Measurements from ENCODE around the gene HECTD1.
"Not testable (repeated sequence)": the region's sequence is repeated elsewhere in the genome, so short reads cannot be mapped to it uniquely, and the experiment has no call there.

The HECTD1 gene

DNA sequence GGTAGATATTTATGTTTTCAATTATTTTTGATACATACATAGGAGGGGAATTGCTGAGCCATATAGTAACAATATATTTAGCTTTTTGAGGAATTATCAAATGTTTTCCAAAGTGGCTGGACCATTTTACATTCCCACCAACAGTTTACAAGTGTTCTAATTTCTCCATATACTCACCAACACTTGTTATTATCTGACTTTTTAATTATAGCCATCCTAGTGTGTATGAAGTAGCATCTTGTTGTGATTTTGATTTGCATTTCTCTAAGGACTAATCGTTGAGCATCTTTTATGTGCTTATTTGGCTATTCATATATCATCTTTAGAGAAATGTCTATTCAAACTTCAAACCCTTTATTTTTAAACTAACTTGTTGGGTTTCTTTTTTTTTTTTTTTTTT, 17.2 kb upstream of the HECTD1 start:
- no peak for DNase-seq

DNA sequence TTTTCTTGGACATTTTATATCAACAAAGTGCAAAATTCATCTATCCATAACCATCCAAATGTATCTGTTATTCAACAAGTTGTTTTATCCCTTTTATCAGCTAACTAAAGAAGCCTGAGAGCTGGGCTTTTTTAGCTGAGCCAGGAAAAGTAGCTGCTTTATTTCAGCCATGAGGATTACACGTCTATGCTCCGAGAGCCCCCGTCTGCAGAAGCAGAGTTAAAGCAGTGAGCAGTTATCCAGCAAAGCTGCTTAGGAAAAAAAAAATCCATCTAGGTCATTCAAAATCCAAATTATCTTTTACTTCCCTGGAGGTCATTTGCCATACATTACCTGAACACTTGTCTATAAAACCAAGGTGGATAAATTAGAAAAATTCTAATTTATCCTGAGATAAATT, 15.7 kb upstream of the HECTD1 start:
- no peak for DNase-seq

- DNase-seq: no peak
Observed at GRCh38 chr14:31222834-31223233, 15.2 kb upstream of the HECTD1 start.

DNA sequence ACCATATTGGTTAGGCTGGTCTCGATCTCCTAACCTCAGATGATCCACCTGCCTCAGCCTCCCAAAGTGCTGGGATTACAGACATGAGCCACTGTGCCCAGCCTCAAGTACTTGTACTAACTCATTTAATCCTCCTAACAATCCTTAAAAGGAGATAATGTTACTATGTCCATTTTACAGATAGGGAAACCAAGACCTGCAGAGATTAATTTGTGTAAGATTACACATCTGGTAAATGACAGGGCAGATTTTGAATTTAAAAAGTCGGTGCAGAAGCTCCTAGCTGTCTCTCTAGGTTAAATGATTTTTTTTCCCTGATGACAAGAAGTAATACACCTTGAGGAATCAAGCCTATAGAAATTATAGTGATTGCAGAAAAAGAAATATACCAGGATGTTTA, 13.7 kb upstream of the HECTD1 start:
- no peak for DNase-seq

GRCh38 chr14:31219169-31219568, 11.6 kb upstream of the HECTD1 start:
- no peak for DNase-seq

DNA sequence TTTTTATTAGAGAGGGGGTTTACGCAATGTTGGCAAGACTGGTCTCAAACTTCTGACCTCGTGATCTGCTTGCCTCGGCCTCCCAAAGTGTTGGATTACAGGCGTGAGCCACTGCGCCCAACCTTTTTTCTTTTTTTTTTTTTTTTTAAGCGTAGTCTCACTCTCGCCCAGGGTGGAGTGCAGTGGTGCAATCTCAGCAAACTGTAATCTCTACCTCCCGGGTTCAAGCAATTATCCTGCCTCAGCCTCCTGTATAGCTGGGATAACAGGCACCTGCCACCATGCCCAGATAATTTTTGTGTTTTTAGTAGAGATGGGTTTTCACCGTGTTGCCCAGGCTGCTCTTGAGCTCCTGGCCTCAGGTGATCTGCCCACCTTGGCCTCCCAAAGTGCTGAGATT, 8.8 kb upstream of the HECTD1 start:
- DNase-seq: no peak

DNA sequence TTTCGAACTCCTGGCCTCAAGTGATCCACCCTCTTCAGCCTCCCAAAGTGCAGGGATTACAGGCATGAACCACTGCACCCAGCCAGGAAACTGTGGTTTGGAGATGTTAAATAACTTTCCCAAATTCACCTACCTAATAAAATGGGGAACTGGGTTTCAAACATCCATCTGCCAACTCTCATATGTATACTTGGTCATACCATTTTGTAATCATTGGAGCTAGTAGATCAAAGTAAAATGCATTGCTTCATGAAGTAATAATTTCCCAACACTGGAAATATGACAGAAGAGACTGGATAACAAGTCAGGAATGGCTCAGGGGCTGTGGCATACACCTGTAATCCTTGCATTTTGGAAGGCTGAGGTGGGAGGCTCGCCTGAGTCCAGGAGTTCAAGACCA, 5.3 kb upstream of the HECTD1 start:
- DNase-seq: no peak

- no peak for DNase-seq
Observed at GRCh38 chr14:31209605-31210004, 2.0 kb upstream of the HECTD1 start.

DNA sequence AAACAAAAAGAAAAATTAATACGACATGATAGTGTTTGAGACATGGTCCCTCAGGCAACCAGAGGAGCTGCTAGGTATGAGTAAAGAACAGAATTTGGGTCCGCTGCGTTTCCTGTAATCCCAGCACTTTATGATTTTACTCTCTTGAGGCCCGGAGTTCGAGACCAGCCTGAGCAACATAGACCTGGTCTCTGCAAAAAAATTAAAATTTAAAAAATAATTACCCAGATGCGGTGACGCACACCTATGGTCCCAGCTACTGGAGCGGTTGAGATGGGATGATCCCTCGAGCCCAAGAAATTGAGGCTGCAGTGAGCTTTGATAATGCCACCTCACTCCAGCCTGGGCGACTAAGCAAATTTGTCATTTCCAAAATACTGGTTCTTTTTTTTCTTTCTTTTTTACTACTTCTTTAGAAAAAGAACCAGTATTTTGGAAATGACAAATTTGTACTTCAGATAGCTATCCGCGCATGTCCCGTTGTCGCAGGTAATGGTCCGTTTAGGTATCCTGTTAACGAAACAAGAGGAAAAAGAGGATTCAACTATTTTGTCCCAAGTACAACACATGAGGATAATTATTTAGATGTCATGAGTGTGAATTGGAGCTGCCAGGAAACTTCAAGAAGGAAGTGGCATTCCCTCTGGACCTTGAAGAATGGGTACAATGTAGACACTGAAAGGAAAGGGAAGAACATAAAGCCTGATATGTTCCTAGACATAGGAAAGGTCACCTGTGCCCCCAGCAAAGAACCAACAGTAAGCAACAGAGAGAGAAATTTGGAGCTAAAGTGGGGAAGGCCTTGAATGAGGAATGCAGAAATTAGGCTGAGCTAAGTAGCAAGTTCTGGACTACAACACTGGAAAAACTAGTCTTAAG, 1.2 kb upstream of the HECTD1 start:
- DNase-seq: no peak

DNA sequence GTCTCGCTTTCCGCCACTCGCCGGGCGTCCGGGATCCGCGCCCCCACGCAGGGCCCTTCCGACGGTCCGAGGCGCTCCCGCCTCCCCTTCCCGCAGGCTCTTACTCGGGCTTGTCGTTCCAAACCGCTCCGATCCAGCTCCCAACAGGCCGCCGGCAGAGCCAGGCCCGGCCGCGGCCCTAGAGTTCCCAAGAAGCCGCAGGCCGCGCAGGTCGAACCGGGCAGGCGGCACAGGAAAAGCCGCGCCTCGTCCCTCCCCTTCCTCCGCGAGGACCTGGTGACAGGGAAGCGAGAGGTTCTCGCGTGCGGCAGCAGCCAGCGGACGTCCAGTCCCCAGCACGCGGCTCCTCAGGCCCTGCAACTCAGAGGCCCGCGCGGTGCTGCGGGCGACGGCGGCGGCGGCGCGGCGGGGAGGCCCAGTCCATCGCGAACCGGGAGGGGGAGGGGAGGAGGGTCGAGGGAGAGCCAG, 272 bp downstream of the HECTD1 start:
- DNase-seq: peak; percentile 64

DNA sequence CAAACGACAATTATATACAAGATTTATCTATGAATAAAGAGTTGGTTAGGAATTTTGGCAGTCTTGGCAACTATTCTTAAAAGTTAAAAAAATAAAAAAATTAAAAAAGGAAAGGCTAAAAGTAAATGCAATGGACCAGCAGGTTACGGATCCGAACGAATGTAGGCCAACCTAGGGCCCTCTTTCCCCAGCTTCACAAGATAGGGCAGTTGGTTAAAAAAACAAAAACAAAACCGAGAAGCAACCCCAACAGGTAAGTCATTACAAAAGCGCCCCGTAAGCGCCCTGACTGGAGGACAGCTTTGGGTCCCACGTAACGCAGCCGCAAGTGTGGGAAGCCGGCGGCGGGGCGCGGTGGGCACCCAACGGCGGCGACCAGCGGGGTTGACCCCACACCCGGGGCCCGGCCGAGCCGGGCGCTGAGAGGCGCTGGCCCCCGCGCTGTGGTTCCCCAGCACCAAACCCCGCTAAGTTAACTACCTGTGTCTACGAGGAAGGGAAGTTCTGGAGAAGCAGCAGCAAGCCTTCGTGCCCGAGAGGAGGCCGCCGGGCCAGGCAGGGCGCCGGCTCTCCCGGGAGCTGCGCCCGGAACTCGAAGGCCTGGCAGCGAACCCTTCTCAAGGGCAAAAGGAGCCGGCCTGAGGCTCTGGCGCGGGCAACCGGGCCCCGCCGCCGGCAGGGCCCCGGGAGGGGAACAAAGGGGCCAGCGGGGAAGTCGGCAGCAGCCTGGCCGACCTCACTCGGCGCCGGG, 882 bp downstream of the HECTD1 start:
- DNase-seq: no peak

DNA sequence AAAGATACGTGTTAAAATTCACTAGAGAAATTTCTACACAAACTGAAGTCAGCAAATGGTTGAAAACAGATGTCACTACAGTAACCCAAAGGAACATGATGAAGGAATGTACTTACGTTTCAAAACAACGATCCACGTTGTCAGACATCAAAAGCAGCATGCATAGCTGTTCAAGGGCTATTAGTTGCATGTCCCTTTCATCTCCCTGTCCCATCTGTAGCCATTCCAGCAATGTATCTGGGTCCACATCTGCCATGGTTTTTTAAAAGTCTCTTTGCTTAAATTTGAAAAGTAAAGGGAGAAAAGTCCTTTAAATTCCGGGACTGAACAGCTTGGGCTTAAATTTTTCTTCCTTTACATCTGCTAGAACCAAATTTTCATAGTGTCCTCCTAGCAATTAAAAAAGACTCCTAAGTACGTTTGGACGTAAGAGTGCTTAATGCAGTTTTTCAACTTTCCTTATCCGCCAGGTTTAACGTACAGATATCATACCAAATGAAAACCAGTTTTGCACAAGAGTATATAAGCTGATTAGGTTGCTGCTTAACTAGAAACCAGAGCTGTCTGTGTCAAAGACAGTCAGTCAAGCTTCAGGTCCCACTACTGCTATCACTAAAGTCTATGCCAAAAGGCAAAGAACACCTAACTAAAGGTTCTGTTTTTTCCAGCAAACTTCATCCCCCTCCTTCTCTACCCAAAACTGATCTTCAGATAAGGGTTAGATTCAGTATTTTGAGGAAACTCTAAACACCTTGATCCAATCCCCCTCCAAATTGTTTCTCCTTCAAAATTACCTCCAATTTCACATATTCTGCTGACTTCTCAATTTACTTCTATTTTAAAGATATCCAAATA, 1.7 kb downstream of the HECTD1 start:
- no peak for DNase-seq

DNA sequence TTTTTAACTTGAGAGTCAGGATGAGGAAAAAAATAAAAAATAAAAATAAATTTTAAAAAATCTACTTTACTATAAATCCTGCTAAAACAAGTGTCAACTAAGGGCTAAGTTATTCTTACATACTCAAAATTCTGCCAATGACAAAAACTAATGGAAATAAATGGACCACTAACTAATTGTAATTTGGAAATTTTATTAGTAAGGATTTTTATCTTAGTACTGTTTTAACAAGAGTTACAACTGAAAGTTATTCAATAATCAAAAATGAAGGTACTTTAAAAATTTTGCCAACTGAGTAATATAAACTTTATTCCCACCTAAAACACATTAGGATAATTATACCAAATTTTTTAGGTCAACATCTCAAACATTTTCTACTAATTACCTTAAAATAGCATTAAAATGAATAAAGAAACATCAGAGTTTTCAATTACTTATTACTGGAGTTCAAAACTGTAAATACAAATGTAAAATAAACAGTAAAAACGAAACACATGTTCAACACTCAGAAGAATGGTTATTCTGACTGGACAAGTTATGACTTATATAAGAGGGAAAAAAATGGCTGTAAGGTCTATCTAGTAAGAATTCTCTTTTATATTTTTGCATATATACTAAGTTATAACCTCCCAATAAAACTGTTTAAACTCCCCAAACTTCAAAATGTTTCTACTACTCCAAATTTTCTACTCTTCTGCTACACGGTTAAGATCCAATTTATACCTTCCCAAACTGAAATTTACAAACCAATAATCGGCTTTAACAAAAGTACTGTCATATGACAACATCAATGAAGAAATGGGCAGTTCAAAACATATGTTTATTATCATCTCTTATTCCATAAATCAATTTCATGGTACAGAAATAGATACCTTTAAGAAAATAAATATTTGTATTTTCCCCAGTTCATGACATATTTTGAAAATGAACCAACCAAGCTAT, 2.7 kb downstream of the HECTD1 start:
- DNase-seq: no peak

GRCh38 chr14:31203899-31204592, 3.5 kb downstream of the HECTD1 start:
- not testable (repeated sequence) for DNase-seq

DNA sequence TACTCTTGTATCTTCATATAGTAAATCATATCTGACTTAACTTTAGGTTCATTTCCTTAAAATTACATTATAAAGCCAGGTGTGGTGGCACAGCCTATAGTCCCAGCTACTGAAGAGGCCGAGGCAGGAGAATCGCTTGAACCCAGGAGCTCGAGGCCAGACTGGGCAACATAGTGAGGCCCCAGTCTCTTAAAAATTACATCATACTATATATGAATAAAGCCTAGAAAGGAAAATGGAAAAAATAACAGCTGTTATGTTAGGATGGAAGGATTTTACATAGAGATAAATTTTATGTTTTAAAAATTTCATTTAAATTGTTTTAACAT, 4.2 kb downstream of the HECTD1 start:
- no peak for DNase-seq

GRCh38 chr14:31201111-31201510, 6.5 kb downstream of the HECTD1 start:
- no peak for DNase-seq

DNA sequence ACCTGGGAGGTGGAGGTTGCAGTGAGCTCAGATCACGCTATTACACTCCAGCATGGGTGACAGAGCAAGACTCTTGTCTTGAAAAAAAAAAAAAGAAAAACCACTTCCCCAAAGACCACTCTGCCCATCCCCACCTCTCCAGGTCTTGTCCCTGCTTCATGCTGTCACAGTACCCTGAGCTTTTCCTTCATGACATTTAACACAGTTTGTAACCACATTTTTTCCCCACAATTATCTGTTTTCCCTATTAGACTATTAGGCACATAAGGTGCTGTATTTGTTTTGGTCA, 6.9 kb downstream of the HECTD1 start:
- no peak for DNase-seq

DNA sequence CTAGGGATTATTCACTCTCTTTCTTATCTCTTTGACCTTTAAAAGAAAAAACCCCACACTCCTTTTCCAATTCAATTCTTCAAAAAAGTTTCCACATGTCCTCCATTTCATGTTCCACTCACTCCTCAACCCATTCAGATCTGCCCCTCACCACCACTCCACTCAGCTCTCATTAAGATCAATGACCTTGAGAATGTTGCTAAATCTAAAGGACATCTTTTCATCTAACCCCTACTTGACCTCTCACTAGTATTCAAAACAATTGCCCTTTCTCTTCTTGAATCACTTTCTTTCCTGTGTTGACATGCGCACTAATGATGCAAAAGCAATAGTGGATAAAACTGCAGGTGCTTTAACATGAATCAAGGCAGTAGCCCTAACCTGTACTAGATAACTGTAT, 9.9 kb downstream of the HECTD1 start:
- no peak for DNase-seq

DNA sequence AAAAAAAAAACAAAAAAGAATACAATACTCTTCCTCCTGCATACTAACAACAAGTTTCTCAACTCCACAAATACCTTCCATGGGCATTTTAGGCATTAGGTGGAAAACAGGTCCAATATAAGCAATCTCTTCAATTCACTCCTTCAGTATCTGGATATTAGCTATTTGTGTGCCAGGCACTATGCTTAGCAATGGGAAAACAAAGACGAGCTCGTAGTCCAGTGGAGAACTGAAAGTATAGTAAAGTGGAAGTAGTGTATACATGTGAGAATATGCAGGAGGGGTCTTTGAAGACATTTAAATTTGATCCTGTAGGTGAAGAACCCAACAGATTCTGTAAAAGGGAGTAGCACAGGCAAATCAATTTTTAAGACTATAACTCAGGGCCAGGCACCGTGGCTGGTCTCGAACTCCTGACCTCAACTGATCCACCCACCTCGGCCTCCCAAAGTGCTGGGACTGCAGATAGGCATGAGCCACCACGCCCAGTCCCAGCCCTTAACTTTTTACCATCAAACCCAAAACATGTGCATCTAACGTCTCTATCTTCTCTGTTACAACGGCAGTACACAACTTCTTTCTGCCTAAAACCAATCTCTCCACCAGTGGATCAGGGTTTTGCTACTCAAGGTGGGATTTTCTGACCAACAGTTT, 10.6 kb downstream of the HECTD1 start:
- DNase-seq: no peak

GRCh38 chr14:31194661-31195060, 12.9 kb downstream of the HECTD1 start:
- DNase-seq: no peak

DNA sequence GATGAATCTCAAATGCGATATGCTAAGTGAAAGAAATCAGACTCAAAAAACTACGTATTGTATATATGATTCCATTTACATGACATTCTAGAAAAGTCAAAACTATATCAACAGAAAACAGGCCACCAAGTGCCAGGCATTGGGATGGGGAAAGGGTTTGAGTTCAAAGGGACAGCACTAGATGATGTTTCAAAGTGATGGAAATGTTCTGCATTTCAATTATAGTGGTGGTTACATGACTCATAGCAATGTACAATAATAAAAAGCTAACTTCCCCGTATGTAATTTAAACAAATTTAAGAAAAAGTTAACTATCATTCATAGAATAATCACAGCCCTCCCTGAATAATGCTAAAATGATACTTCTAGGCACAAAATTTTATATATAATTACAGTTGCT, 13.5 kb downstream of the HECTD1 start:
- DNase-seq: no peak

Data from GF-D8 (cell line).